ENCODE results near the gene PCIF1.

PCIF1 gene

GRCh38 chr20:45971675-45972499, 37.4 kb downstream of the PCIF1 start, which contains the start of gene ZNF335:
Gene ZNF335 (minus strand): TSS chr20:45972203. CDS start chr20:45971410, 793 bp downstream.
- peak within 1 kb of the TSS; percentile 96 for H3K4me3 ChIP-seq (ENCODE audit: low read depth, low read length)
- DNase-seq (ENCODE audit: low read depth), result peak; percentile 85
- TF ChIP-seq CTCF (IDR thresholded peaks at IDR 0.05; ENCODE audit: control insufficient read depth, extremely low read depth, insufficient read depth), result no peak

GRCh38 chr20:45972500-45973183, 38.2 kb downstream of the PCIF1 start:
- no peak for DNase-seq (ENCODE audit: low read depth)
- H3K4me3 ChIP-seq (ENCODE audit: low read depth, low read length), result peak overlapping the region; percentile 96
- TF ChIP-seq CTCF (IDR thresholded peaks at IDR 0.05; ENCODE audit: control insufficient read depth, extremely low read depth, insufficient read depth), result no peak

- no peak overlapping the region for H3K4me3 ChIP-seq (ENCODE audit: low read depth, low read length)
- no peak for DNase-seq (ENCODE audit: low read depth)
- no peak for TF ChIP-seq CTCF (IDR thresholded peaks at IDR 0.05; ENCODE audit: control insufficient read depth, extremely low read depth, insufficient read depth)
Measured at GRCh38 chr20:45974896-45975565, 40.5 kb downstream of the PCIF1 start.

GRCh38 chr20:45975686-45976085, 41.2 kb downstream of the PCIF1 start:
- DNase-seq (ENCODE audit: low read depth), result no peak
- TF ChIP-seq CTCF (IDR thresholded peaks at IDR 0.05; ENCODE audit: control insufficient read depth, extremely low read depth, insufficient read depth), result no peak
- H3K4me3 ChIP-seq (ENCODE audit: low read depth, low read length), result no peak overlapping the region

GRCh38 chr20:45976086-45976485, 41.6 kb downstream of the PCIF1 start:
- no peak for TF ChIP-seq CTCF (IDR thresholded peaks at IDR 0.05; ENCODE audit: control insufficient read depth, extremely low read depth, insufficient read depth)
- H3K4me3 ChIP-seq (ENCODE audit: low read depth, low read length), result no peak overlapping the region
- DNase-seq (ENCODE audit: low read depth), result no peak

- no peak for TF ChIP-seq CTCF (IDR thresholded peaks at IDR 0.05; ENCODE audit: control insufficient read depth, extremely low read depth, insufficient read depth)
- no peak for DNase-seq (ENCODE audit: low read depth)
- no peak overlapping the region for H3K4me3 ChIP-seq (ENCODE audit: low read depth, low read length)
Measured at GRCh38 chr20:45981261-45981660, 46.8 kb downstream of the PCIF1 start.
